ENCODE results near the gene ADAMTSL5. TPM values are rescaled to one million over a fixed set of nuclear protein-coding genes. Genes with fewer than 3 reads are reported as not detected.

ADAMTSL5 gene
- polyA plus RNA-seq, 1 donor from 2014 or later, result not detected

GRCh38 chr19:1551068-1552040 lies 38.5 kb upstream of the ADAMTSL5 start:
- H3K4me3 ChIP-seq (ENCODE audit: low read length), result no peak overlapping the region
- H3K27ac ChIP-seq (ENCODE audit: low read length), result no peak overlapping the region
- no peak overlapping the region for H3K9ac ChIP-seq (ENCODE audit: low read length)
- H3K4me2 ChIP-seq (ENCODE audit: low read length), result no peak overlapping the region
- H3K9me3 ChIP-seq (ENCODE audit: low read length), result no peaks in the 10 kb centered on the region
- H3K9me2 ChIP-seq (ENCODE audit: insufficient read depth, low read length), result no peaks in the 10 kb centered on the region
- no peak overlapping the region for H2AFZ ChIP-seq (ENCODE audit: low read depth, low read length)
- H3K36me3 ChIP-seq (ENCODE audit: insufficient read depth, low read length), result no peaks in the 10 kb centered on the region
- peaks cover 4% of the 10 kb centered on the region for H3K79me2 ChIP-seq (replicated peaks; ENCODE audit: insufficient read depth, low read length)
- H3K27me3 ChIP-seq (ENCODE audit: insufficient read depth, low read depth, low read length), result no peaks in the 10 kb centered on the region
- TF ChIP-seq EP300 (conservative IDR thresholded peaks at IDR 0.05; ENCODE audit: poor library complexity, severe bottlenecking), result no peak
- TF ChIP-seq CTCF (IDR thresholded peaks at IDR 0.05; ENCODE audit: poor library complexity, severe bottlenecking), result no peak
- TF ChIP-seq MXI1 (conservative IDR thresholded peaks at IDR 0.05; ENCODE audit: poor library complexity, severe bottlenecking), result no peak
- no peak for TF ChIP-seq SMC3 (conservative IDR thresholded peaks at IDR 0.05; ENCODE audit: poor library complexity)
- no peak for TF ChIP-seq TAF1 (IDR thresholded peaks at IDR 0.05; ENCODE audit: low read depth)
- no peaks in the 10 kb centered on the region for H3F3A ChIP-seq (ENCODE audit: insufficient read depth, low read length, poor library complexity, severe bottlenecking)
- no peaks in the 10 kb centered on the region for H4K20me1 ChIP-seq (ENCODE audit: insufficient read depth)

GRCh38 chr19:1549332-1549945 lies 36.6 kb upstream of the ADAMTSL5 start:
- no peak overlapping the region for H3K4me2 ChIP-seq (ENCODE audit: low read length)
- H3K9ac ChIP-seq (ENCODE audit: low read length), result no peak overlapping the region
- no peak overlapping the region for H3K27ac ChIP-seq (ENCODE audit: low read length)
- H3K27me3 ChIP-seq (ENCODE audit: insufficient read depth, low read depth, low read length), result peaks cover 2% of the 10 kb centered on the region
- peaks cover 2% of the 10 kb centered on the region for H3K79me2 ChIP-seq (replicated peaks; ENCODE audit: insufficient read depth, low read length)
- H3K36me3 ChIP-seq (ENCODE audit: insufficient read depth, low read length), result no peaks in the 10 kb centered on the region
- TF ChIP-seq MXI1 (conservative IDR thresholded peaks at IDR 0.05; ENCODE audit: poor library complexity, severe bottlenecking), result no peak
- TF ChIP-seq REST (IDR thresholded peaks at IDR 0.05; ENCODE audit: borderline replicate concordance), result no peak
- no peak for TF ChIP-seq TAF1 (IDR thresholded peaks at IDR 0.05; ENCODE audit: low read depth)
- TF ChIP-seq POLR2AphosphoS5 (IDR thresholded peaks at IDR 0.05), result no peak
- no peak for TF ChIP-seq EP300 (conservative IDR thresholded peaks at IDR 0.05; ENCODE audit: poor library complexity, severe bottlenecking)
- no peak for TF ChIP-seq SMC3 (conservative IDR thresholded peaks at IDR 0.05; ENCODE audit: poor library complexity)
- no peak for TF ChIP-seq RAD21 (conservative IDR thresholded peaks at IDR 0.05)
- TF ChIP-seq EZH2 (IDR thresholded peaks at IDR 0.05; ENCODE audit: borderline replicate concordance, insufficient read depth, low read length, poor library complexity, severe bottlenecking), result no peak
- TF ChIP-seq CTCF (IDR thresholded peaks at IDR 0.05; ENCODE audit: poor library complexity, severe bottlenecking), result no peak
- H3K4me3 ChIP-seq (ENCODE audit: low read length), result no peak overlapping the region
- no peaks in the 10 kb centered on the region for H3K9me2 ChIP-seq (ENCODE audit: insufficient read depth, low read length)
- no peak overlapping the region for H2AFZ ChIP-seq (ENCODE audit: low read depth, low read length)
- no peaks in the 10 kb centered on the region for H4K20me1 ChIP-seq (ENCODE audit: insufficient read depth)
- no peaks in the 10 kb centered on the region for H3F3A ChIP-seq (ENCODE audit: insufficient read depth, low read length, poor library complexity, severe bottlenecking)
- no peaks in the 10 kb centered on the region for H3K9me3 ChIP-seq (ENCODE audit: low read length)

All from neural cell (in vitro differentiated cells).